ENCODE results near the gene DNAJB11.

DNA sequence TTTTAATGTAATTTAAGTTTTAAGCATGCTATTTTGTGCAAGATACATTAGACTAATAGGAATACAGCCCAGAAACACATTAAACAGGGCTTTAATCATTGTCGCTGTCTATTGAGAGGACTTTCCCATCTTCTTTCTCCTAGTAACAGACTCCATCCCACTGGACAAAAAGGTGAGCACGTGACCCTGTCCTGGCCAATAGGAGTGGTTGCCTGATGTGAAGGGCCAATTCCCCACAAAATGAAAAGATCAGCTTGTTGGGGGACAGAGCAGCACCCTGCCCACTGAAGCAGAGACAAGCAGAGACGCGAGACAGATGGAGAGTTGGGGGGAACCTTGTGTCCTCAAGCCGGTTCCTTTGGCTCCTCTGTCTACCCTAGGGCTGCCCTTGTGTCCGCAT, 47.5 kb upstream of the DNAJB11 start:
- TF ChIP-seq, protein P1, sequence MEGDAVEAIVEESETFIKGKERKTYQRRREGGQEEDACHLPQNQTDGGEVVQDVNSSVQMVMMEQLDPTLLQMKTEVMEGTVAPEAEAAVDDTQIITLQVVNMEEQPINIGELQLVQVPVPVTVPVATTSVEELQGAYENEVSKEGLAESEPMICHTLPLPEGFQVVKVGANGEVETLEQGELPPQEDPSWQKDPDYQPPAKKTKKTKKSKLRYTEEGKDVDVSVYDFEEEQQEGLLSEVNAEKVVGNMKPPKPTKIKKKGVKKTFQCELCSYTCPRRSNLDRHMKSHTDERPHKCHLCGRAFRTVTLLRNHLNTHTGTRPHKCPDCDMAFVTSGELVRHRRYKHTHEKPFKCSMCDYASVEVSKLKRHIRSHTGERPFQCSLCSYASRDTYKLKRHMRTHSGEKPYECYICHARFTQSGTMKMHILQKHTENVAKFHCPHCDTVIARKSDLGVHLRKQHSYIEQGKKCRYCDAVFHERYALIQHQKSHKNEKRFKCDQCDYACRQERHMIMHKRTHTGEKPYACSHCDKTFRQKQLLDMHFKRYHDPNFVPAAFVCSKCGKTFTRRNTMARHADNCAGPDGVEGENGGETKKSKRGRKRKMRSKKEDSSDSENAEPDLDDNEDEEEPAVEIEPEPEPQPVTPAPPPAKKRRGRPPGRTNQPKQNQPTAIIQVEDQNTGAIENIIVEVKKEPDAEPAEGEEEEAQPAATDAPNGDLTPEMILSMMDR (IDR thresholded peaks at IDR 0.05; ENCODE audit: low read depth, low read length, poor library complexity, severe bottlenecking), result no peak
- no peak for TF ChIP-seq EZH2phosphoT487 (IDR thresholded peaks at IDR 0.05; ENCODE audit: borderline replicate concordance, low read length)
